HG02870 (cell line): ENCODE data around the gene TCL1B.

Experiments used
- ATAC-seq: cut with Tn5 transposase; IDR thresholded peaks from one replicate; pipeline ENCODE4 v1.9.1; 2021; ENCODE audit warnings: mild to moderate bottlenecking, moderate library complexity; ENCODE audit not compliant: unreplicated experiment

TCL1B gene

GRCh38 chr14:95700221-95700976 is 14.2 kb downstream of the TCL1B start:
- ATAC-seq: no peak

DNA sequence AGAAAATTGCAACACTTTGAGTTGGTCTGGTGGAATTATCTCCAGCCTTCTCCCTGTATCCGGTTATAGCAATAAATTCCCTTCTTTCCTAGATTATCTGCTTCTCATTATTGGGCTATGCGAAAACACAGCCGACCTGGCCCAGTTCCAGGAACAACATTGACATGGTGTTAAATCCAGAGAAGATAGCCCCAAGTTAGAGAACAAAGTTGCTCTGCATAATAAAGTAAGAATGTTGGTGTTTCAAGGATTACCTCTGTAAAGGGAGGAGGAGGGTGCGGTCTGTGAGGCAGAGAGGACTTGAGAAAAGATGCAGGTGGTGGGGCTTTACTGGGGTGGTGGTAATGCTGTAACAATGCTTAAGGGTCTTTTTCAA is 15.6 kb downstream of the TCL1B start:
- ATAC-seq: no peak

DNA sequence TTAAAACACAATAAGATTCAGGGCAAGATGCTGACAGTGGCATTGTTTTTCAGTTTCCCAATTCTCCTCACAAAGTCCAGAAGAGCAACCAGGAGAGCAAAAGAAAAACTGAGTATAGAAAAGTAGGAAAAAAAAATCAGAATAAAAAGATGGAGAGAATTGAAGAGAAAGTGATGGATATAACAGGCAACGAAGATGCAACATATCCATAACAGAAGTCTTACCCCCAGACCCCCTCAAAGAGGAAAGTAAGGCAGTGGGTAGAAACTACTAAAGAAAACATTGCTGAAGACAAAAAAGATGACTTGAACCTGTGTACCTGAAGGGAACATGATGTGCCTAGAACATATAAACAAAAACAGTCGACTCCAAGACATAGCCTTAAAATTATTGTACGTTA is 17.1 kb downstream of the TCL1B start:
- no peak for ATAC-seq

GRCh38 chr14:95703805-95704204 is 17.6 kb downstream of the TCL1B start:
- no peak for ATAC-seq

DNA sequence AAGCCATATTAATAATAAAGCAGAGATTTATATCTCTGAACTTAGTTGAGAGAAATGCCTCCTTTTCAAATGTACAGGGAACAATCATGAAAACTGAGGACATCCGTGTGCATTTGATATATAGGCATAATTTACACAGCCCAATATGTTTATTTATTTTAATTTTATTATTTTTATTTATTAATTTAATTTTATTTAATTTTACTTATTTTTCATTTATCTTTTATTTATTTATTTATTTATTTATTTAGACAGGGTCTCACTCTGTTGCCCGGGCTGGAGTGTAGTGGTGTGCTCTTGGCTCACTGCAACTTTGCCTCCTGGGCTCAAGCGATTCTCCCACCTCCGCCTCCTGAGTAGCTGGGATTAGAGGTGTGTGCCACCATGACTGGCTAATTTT is 19.3 kb downstream of the TCL1B start:
- no peak for ATAC-seq

DNA sequence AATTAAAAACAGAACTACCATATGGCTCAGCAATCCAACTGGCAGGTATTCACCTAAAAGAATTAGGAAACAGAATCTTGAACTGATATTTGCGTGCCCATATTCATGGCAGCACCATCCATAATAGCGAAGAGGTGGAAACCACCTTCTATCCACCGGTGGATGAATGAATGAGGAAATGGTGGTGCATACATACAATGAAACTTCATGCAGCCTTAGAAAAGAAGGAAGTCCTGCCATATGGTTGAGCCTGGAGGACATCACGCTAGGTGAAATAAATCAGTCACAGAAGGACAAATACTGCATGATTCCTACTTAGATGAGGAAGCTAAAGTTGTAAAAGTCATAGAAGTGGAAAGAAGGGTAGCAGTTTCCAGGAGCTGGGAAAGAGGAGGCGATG is 21.1 kb downstream of the TCL1B start:
- no peak for ATAC-seq

DNA sequence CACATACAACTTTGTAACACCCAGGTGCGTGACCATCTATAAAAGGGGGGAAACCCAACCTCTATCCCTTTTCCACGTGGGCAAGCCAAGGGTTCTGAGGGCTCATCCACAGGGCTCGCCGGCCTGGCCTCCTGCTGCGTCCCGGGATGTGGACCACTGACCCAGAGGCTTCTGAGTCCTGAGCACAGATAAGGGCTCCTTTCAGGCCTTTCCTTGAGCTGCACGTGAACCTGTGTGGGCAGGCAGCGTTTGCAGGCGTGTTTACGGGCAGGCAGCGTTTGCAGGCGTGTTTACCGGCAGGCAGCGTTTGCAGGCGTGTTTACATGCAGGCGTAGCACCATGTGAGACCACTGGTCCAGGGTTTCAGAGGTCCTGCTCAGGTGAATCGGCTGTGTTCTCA is 23.9 kb downstream of the TCL1B start:
- no peak for ATAC-seq

- ATAC-seq: no peak
Observed at GRCh38 chr14:95711476-95712176, 25.4 kb downstream of the TCL1B start.

GRCh38 chr14:95712398-95712797 is 26.2 kb downstream of the TCL1B start:
- ATAC-seq: no peak

DNA sequence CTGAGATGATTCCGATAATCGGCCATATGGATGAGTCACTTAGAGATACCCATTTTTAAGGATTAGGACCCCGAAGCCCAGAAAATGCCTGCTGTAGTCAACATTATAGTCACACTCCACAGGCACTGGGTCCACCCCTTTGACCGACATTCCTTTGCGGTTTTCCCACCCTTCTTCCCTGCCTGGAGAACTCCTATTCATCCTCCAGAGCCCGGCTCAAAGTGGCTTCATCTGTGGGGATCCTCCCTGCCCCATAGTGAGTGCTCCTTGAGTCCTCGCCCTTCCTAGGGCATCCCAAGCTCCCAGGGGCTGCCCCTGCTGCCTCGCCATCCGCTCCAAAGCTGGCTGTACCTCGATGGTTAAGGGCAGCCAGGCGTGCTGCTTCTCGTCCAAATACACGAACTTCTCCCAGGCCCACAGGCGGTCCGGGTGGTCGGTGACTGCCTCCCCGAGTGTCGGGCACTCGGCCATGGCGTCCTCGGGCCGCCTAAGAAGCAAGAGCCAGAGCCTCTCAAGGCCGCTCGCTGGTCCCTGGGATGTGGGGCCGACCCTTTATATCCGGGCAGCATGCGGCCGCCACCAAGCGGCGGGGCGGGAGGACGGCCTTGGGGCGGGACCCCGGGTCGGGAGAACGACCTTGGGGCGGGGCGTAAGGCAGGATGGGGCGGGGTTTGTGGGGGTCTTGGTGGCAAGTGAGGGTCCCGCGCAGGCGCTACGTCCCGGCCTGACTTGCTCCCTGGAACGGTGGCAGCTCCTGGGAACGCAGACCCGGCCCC is 27.6 kb downstream of the TCL1B start, which contains the start of gene TCL1A:
TCL1A (minus strand) TSS at position 530 of the 776 bp plus-strand sequence; CDS start at position 471, 59 bp downstream.
- peak; percentile 65 for ATAC-seq

DNA sequence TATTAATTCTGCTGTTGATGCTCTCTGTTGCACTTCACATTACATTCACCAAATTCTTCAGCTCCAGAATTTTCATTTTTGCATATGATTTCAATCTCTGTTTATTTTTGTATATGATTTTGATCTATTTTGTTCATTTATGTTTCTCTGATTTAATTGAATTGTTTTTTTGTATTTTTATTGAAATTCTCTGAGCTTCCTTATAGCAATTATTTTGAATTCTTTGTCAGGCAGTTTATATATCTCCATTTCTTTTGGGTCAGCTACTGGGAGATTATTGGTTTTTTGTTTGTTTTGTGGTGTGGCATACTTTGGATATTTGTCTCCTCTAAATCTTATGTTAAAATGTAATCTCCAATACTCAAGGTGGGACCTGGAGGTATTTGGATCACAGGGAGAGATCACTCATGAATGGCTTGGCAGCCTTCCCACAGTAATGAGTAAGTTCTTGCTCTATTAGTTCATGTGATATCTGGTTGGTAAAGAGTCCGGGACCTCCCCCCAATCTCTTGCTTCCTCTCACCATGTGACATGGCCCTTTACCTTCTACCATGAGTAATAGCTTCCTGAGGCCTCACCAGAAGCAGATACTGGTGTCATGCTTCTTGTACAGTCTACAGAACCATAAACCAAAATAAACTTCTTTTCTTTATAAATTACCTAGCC is 36.4 kb downstream of the TCL1B start:
- ATAC-seq: no peak

- ATAC-seq: peak; percentile 87
Observed at GRCh38 chr14:95725685-95726336, 39.6 kb downstream of the TCL1B start.

GRCh38 chr14:95727056-95727700 is 41.0 kb downstream of the TCL1B start:
- no peak for ATAC-seq

DNA sequence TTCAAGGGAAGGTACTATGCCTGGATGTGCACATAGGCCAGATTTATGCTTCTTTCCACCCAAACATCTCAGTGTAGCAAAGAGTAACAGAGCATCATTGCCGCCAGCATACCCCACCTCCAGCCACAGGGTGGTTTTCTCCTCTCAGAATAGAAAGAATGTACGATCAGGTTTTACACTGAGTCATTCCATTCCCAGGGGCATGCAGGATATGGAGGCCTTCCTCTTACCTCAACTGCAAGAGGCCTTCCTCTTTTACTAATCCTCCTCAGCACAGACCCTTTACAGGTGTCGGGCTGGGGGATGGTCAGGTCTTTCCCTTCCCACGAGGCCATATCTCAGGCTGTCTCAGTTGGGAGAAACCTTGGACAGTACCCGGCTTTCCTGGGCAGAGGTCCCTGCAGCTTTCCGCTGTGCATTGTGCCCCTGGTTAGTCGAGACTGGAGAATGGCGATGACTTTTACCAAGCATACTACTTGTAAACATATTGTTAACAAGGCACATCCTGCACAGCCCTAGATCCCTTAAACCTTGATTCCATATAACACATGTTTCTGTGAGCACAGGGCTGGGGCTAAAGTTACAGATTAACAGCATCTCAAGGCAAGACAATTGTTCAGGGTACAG is 43.3 kb downstream of the TCL1B start:
- ATAC-seq: peak; percentile 48

- ATAC-seq: no peak
Observed at GRCh38 chr14:95730126-95730525, 43.9 kb downstream of the TCL1B start.

- ATAC-seq: no peak
Observed at GRCh38 chr14:95733212-95733611, 47.0 kb downstream of the TCL1B start.

DNA sequence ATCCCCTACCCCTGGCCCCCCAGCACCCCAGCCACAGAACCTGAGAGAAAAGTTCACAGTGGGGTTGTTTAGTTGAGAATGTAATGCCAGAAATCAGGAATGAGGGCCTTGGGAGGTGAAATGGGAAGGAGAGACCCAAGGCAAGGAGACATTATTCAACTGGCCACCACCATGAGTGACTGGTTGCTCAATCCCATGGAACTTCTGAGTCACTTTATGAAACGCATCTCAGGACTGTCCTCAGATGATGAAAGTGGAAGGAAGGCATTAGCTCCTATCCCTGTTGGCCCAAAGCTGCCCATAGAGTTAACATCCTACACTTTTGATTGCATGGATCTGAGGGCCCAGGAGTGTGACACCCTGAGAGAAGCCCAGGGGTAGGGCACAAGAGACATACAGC is 53.1 kb downstream of the TCL1B start:
- ATAC-seq: no peak

GRCh38 chr14:95741038-95741490 is 54.8 kb downstream of the TCL1B start:
- ATAC-seq: no peak

DNA sequence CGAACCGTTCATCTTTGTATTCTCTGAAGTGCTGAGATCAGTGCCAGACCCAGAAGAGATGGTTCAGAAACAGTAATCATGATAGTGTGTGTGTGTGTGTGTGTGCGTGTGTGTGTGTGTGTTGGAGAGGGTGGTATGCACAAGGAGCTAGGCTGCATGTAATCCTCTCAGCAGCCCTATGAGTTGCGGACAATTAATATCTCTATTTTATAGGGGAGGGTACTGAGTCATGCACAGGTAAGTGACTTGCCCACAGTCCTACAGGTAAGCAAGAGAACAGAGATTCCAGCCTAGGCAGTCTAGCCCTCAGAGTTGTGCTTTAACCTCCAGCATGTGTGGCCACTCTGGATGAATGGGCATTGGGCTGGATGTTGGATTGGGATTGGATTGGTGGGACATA is 55.6 kb downstream of the TCL1B start:
- no peak for ATAC-seq
